H9 (cell line): ENCODE results near the gene LYSET. TPM values are rescaled to one million over a fixed set of nuclear protein-coding genes. Genes with fewer than 3 reads are reported as not detected.
A peak's percentile ranks its signal among the peaks of the same experiment; 100 is the strongest.

Experiments used
- DNase-seq: peaks from one replicate; pipeline ENCODE4 v3.0.0-alpha.2; 2017
- H2AFZ ChIP-seq: one replicate; pipeline ENCODE4 v1.6.1; 2013; ENCODE audit warnings: mild to moderate bottlenecking, low read length, control low read depth, moderate library complexity
- H2AK5ac ChIP-seq: 2 replicates; pipeline ENCODE4 v1.6.1; 2013; ENCODE audit warnings: low read length, control low read depth, mixed read lengths; ENCODE audit not compliant: insufficient read length
- H2BK120ac ChIP-seq: one replicate; pipeline ENCODE4 v1.6.1; 2013; ENCODE audit warnings: low read depth, mild to moderate bottlenecking, low read length, control low read depth, inconsistent platforms; ENCODE audit not compliant: poor library complexity, severe bottlenecking
- H2BK12ac ChIP-seq: 2 replicates; pipeline ENCODE4 v1.6.1; 2013; ENCODE audit warnings: low read length, control low read depth, mixed read lengths, low read depth; ENCODE audit not compliant: insufficient read length
- H2BK15ac ChIP-seq: 2 replicates; pipeline ENCODE4 v1.6.1; 2013; ENCODE audit warnings: low read depth, low read length, control low read depth
- H2BK20ac ChIP-seq: one replicate; pipeline ENCODE4 v1.6.1; 2013; ENCODE audit warnings: low read depth, mild to moderate bottlenecking, low read length, control low read depth, inconsistent platforms; ENCODE audit not compliant: poor library complexity, severe bottlenecking
- H2BK5ac ChIP-seq: 2 replicates; pipeline ENCODE4 v1.6.1; 2013; ENCODE audit warnings: low read length, control low read depth, mixed read lengths; ENCODE audit not compliant: insufficient read length
- H3K14ac ChIP-seq: 2 replicates; pipeline ENCODE4 v1.6.1; 2013; ENCODE audit warnings: low read length, control low read depth; ENCODE audit not compliant: insufficient read depth
- H3K18ac ChIP-seq: 2 replicates; pipeline ENCODE4 v1.6.1; 2013; ENCODE audit warnings: low read depth, mild to moderate bottlenecking, mixed read lengths, low read length, control low read depth; ENCODE audit not compliant: insufficient read length
- H3K23ac ChIP-seq: 2 replicates; pipeline ENCODE4 v1.6.1; 2013; ENCODE audit warnings: low read length, control low read depth, mixed read lengths, low read depth; ENCODE audit not compliant: insufficient read length
- H3K23me2 ChIP-seq: 2 replicates; pipeline ENCODE4 v1.6.1; 2013; ENCODE audit warnings: low read depth, mild to moderate bottlenecking, mixed read lengths, low read length, control low read depth; ENCODE audit not compliant: insufficient read length, poor library complexity, severe bottlenecking
- H3K27ac ChIP-seq: 2 replicates; pipeline ENCODE4 v1.5.1; 2013; ENCODE audit warnings: low read length, control low read depth, mixed read lengths, low read depth; ENCODE audit not compliant: insufficient read length
- H3K27me3 ChIP-seq: 2 replicates; pipeline ENCODE4 v1.6.1; 2013; ENCODE audit warnings: low read length, control low read depth, inconsistent platforms; ENCODE audit not compliant: insufficient read depth
- H3K4ac ChIP-seq: 2 replicates; pipeline ENCODE4 v1.6.1; 2013; ENCODE audit warnings: low read depth, mild to moderate bottlenecking, control low read depth, inconsistent platforms, low read length, moderate library complexity
- H3K4me1 ChIP-seq: 2 replicates; pipeline ENCODE4 v1.6.1; 2013; ENCODE audit warnings: low read length, control low read depth, inconsistent platforms; ENCODE audit not compliant: insufficient read depth
- H3K4me2 ChIP-seq: 2 replicates; pipeline ENCODE4 v1.6.1; 2013; ENCODE audit warnings: low read length, control low read depth, mixed read lengths; ENCODE audit not compliant: insufficient read length, insufficient read depth
- H3K56ac ChIP-seq: 2 replicates; pipeline ENCODE4 v1.6.1; 2013; ENCODE audit warnings: low read depth, mild to moderate bottlenecking, mixed read lengths, low read length, control low read depth; ENCODE audit not compliant: insufficient read length
- H3K79me1 ChIP-seq: 2 replicates; pipeline ENCODE4 v1.6.1; 2013; ENCODE audit warnings: low read depth, mild to moderate bottlenecking, moderate library complexity, low read length, control low read depth, inconsistent platforms; ENCODE audit not compliant: insufficient read depth, poor library complexity, severe bottlenecking
- H3K79me2 ChIP-seq: 2 replicates; pipeline ENCODE4 v1.6.1; 2013; ENCODE audit warnings: low read length, control low read depth, inconsistent platforms; ENCODE audit not compliant: insufficient read depth
- H3K9ac ChIP-seq: 2 replicates; pipeline ENCODE4 v1.6.1; 2013; ENCODE audit warnings: low read length, control low read depth, mixed read lengths; ENCODE audit not compliant: insufficient read length; ENCODE audit errors: extremely low read depth
- H3K9me3 ChIP-seq: one replicate; pipeline ENCODE4 v1.6.1; 2013; ENCODE audit warnings: low read depth, low read length, inconsistent platforms; ENCODE audit not compliant: control insufficient read depth
- H3T11ph ChIP-seq: one replicate; pipeline ENCODE4 v1.6.1; 2013; ENCODE audit warnings: mild to moderate bottlenecking, low read length, control low read depth, inconsistent platforms
- H4K20me1 ChIP-seq: one replicate; pipeline ENCODE4 v1.6.1; 2013; ENCODE audit not compliant: control insufficient read depth, insufficient read length, insufficient read depth
- H4K5ac ChIP-seq: 2 replicates; pipeline ENCODE4 v1.6.1; 2013; ENCODE audit warnings: low read depth, mild to moderate bottlenecking, mixed read lengths, low read length, control low read depth; ENCODE audit not compliant: insufficient read length
- H4K8ac ChIP-seq: replicated peaks from 2 replicates; pipeline ENCODE4 v1.6.1; 2013; ENCODE audit warnings: low read length, control low read depth, mixed read lengths, low read depth; ENCODE audit not compliant: insufficient read length
- H4K91ac ChIP-seq: 2 replicates; pipeline ENCODE4 v1.6.1; 2013; ENCODE audit warnings: low read depth, mild to moderate bottlenecking, moderate library complexity, mixed read lengths, low read length, control low read depth; ENCODE audit not compliant: insufficient read length
- H3K27ac Mint-ChIP-seq, 3 experiments: 2 replicates in 2 of 3; 3 replicates in 1 of 3; pipeline ENCODE4 v1.8.0; 2020 to 2021; ENCODE audit warnings: mixed read lengths in 3 of 3, mild to moderate bottlenecking in 1 of 3, moderate library complexity in 1 of 3
- H3K27me3 Mint-ChIP-seq: 2 replicates; pipeline ENCODE4 v1.8.0; 2021; ENCODE audit warnings: low read depth, mild to moderate bottlenecking, moderate library complexity, mixed read lengths
- H3K36me3 Mint-ChIP-seq, 3 experiments: 2 replicates in 2 of 3; 3 replicates in 1 of 3; pipeline ENCODE4 v1.8.0; 2020 to 2021; ENCODE audit warnings: low read depth in 3 of 3, mixed read lengths in 3 of 3; ENCODE audit not compliant: insufficient read depth in 1 of 3
- H3K4me1 Mint-ChIP-seq, 2 experiments: 2 replicates each; pipeline ENCODE4 v1.8.0; 2020; ENCODE audit warnings: mixed read lengths in 2 of 2
- H3K4me3 Mint-ChIP-seq, 2 experiments: 2 replicates in 1 of 2; 3 replicates in 1 of 2; pipeline ENCODE4 v1.8.0; 2020 to 2021; ENCODE audit warnings: mild to moderate bottlenecking in 2 of 2, mixed read lengths in 2 of 2, moderate library complexity in 1 of 2
- H3K9me3 Mint-ChIP-seq, 2 experiments: 2 replicates in 1 of 2; 3 replicates in 1 of 2; pipeline ENCODE4 v1.8.0; 2020; ENCODE audit warnings: mild to moderate bottlenecking in 2 of 2, mixed read lengths in 2 of 2, moderate library complexity in 1 of 2
- CTCF ChIP-seq: fragments of 200-600 bp; sonication (generic); conservative IDR thresholded peaks from 3 replicates; pipeline ENCODE4 v1.8.0; 2021; ENCODE audit warnings: antibody characterized with exemption, mild to moderate bottlenecking
- WGBS: extraction: QIAGEN DNeasy Blood & Tissue Kit; methylation state at CpG from one replicate; pipeline ENCODE4 v1.1.7; 2013; ENCODE audit warnings: missing lambda C conversion rate, low lambda C conversion rate, mixed read lengths; ENCODE audit not compliant: insufficient read length; ENCODE audit errors: extremely low coverage; 5-methylcytosine and 5-hydroxymethylcytosine counted together
- total RNA-seq: library from RNA; stranded (reverse); gene quantifications from 2 replicates; pipeline ENCODE4 v1.2.1, GENCODE V29; 2021

Gene LYSET
- total RNA-seq, 1 experiment from 2014 or later: 26.1 TPM

DNA sequence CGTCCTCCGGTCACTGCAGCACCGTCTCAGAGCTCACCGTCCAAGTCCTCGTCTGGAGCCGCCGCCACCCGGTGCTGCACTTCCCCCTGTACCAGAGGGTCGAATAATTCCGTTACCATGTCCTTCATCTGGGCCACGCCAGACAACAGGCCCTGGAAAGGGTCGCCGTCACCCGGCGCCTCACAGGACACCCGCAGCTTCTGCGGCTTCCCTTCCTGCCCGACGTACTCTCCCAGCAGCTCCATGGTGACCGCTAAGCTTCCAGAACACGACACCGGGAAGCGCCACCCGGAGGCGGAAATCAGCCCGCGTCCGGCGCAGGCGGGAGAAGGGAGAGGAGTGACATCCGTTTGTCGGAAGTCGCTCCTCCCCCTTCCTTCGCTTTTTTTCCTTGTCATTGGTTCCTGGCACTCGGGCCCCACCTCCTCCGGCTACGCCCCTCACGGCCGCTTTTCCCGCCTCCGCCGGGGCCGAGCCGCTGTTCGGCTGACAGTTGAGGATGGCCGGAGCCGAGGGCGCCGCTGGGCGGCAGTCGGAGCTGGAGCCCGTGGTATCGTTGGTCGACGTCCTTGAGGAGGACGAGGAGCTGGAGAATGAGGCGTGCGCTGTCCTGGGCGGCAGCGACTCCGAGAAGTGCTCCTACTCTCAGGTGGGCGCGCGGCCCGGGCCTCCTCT is 21.8 kb downstream of the LYSET start, which contains the start of the genes GON7 and UBR7:
TSS of gene GON7 (minus strand) at position 273 of the 675 bp plus-strand sequence. CDS start at position 245, 28 bp downstream.
TSS of gene UBR7 (plus strand) at position 464 of the 675 bp plus-strand sequence. CDS start at position 500, 36 bp downstream.
- Histone ChIP-seq H3K9ac (peak within 1 kb of the TSS; percentile 69), H3K23me2 (peaks cover 10% of the 10 kb centered on the region), H4K91ac (no peak within 1 kb of the TSS), H3K79me2 (no peaks in the 10 kb centered on the region), H4K20me1 (no peaks in the 10 kb centered on the region), H3K4ac (no peak within 1 kb of the TSS), H3K27me3 (no peaks in the 10 kb centered on the region), H3K14ac (peak within 1 kb of the TSS; percentile 80), H4K8ac (no peak within 1 kb of the TSS), H2BK120ac (no peak within 1 kb of the TSS), H2BK15ac (no peak within 1 kb of the TSS), H3K23ac (no peak within 1 kb of the TSS), H3K18ac (peak within 1 kb of the TSS; percentile 78), H3K4me1 (no peaks in the 10 kb centered on the region; the same call in 1 of the 2 replicates), H2AK5ac (no peak within 1 kb of the TSS), H3K9me3 (no peaks in the 10 kb centered on the region), H3K56ac (no peak within 1 kb of the TSS), H3K4me2 (peak within 1 kb of the TSS; percentile 95), H2BK5ac (no peak within 1 kb of the TSS), H2AFZ (no peak within 1 kb of the TSS), H3K27ac (no peak within 1 kb of the TSS), H3T11ph (no peak within 1 kb of the TSS), H2BK20ac (no peak within 1 kb of the TSS), H2BK12ac (no peak within 1 kb of the TSS), H4K5ac (no peak within 1 kb of the TSS), H3K79me1 (no peaks in the 10 kb centered on the region)
- TF ChIP-seq CTCF: peak; percentile 25; the same call in 2 of the 3 replicates
- no CpG with 5 or more reads among the region's 65 CpGs for WGBS
- H3K4me3 Mint-ChIP-seq: peak within 1 kb of the TSS; percentile 86 to 98
- peaks cover 5 to 11% (median 6%) of the 10 kb centered on the region in 3 experiments; a peak in 5 of 7 replicates for H3K36me3 Mint-ChIP-seq
- DNase-seq: peak; percentile 98
- peaks cover 0 to 4% of the 10 kb centered on the region in 2 experiments; a peak in 1 of 5 replicates for H3K9me3 Mint-ChIP-seq
- H3K4me1 Mint-ChIP-seq: peaks cover 7 to 15% of the 10 kb centered on the region in 2 experiments
- no peaks in the 10 kb centered on the region for H3K27me3 Mint-ChIP-seq
- H3K27ac Mint-ChIP-seq: peak within 1 kb of the TSS; percentile 78 to 99 (median 96)
